CD4-positive, alpha-beta T cell treated with Interleukin-17A for 1 hour (primary cell): ENCODE data around the gene SPATS1.
"Not testable (repeated sequence)": the region's sequence is repeated elsewhere in the genome, so short reads cannot be mapped to it uniquely, and the experiment has no call there.

Experiments
- DNase-seq: peaks from one replicate; pipeline ENCODE4 v3.0.0-alpha.2; 2020

Gene SPATS1

DNA sequence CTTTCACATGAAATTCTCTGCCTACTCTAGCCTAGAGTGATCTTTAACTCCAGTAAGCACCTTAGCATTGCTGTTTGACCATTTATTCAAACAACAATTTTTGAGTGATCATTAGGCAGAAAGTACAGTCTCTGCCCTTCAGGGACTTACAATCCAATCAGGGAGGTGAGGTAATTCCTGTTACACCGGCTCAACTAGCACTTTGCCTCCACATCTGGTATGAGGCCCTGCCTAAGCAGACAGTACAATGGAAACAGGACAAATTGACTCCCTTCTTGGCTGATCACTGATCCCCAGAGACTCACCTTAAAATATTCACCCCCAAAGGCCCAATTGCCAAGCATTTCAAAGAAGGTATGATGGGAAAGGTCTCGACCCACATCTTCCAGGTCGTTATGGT is 30.7 kb upstream of the SPATS1 start:
- DNase-seq = no peak

DNA sequence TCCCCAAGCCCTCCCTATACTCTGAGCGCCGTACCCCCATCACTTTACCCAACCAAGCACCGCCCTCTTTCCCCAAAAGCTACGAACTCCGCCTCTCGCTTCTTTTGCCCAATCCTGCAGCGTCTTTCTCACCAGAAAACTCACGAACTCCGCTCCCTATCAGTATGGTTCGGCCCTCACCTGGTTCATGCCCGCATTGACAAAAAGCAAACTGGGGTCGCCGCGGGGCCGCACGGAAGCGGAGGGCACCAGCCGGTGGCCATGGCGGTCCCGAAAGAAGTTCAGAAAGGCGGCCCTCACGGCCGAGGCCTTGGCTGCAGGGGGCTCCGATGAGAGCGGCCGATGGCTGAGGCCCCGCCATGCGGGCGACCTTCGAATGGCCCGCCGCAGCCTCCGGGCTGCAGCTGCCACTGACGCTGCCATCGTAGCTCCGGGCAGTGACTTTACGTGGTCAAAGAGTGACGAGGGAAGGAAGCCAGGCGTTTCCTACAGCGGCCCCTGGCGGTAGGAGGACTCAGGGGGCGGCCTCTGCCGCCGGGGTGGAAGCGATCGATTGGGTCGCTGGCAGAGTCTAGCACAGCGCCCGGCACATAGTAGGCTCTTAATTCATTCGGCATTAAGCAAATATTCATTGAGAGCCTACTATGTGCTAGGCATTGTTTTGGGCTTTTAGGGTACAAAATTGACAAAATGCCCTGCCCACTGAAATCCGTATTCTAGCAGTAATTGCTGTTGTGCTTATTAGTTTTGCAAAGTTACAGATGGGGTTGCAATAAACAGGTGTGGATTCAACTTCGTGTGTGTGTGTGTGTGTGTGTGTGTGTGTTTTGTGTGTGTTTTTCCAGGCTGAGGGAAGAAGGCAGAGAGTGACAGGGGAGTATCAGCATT is 29.3 kb upstream of the SPATS1 start, which contains the start of gene AARS2:
Gene AARS2 (minus strand): TSS at position 447 of the 888 bp plus-strand sequence. CDS start 24 bp downstream, at position 423.
- DNase-seq = peak; percentile 94

DNA sequence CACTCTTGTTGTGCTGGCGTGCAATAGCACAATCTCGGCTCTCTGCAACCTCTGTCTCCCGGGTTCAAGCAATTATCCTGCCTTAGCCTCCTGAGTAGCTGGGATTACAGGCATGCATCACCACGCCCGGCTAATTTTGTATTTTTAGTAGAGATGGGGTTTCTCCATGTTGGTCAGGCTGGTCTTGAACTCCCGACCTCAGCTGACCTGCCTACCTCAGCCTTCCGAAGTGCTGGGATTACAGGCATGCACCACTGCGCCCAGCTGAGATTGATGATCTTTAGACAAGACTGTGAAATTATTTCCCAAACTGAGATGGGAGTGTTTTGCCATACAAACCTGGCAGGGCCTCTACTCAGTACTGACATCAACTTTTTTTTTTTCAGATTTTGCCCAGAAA is 27.8 kb upstream of the SPATS1 start:
- DNase-seq = not testable (repeated sequence)

DNA sequence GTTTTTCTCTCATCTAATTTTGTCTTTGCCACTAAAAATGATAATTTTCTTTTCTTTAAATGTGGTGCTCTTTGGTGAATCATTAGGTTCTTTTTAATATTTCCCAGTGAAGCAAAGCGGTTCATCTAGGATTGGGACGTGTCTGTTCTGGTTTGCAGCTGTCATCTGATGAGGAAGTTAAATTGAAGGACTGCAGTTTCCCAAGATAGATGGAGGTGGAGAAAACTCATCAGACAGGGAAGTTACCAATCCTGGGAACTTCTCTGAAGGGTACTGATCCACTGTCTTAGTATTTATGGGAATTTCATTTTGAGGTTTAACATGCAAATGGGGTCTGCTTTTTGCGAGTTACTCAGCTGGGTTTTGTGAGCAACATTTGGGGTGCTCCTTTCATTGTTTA is 26.9 kb upstream of the SPATS1 start:
- no peak for DNase-seq

DNA sequence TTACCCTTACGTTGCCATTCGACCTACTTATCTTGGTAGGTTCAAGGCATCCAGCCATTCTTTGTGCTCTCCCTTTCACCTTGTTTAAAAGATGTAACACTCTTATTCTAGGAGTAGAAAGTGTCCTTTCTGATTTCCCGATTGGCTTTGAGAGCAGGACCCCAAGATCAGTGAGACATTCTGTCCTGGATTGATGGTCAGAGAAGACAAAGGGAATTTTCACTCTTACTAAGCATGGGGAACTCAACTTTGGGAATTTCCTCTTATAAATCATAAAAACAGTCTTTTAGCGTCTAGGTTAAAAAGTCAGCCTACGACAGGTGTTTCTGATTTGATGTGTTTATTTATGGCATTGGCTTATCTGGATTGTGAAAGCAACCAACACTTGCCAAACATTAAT is 26.5 kb upstream of the SPATS1 start:
- DNase-seq = no peak

DNA sequence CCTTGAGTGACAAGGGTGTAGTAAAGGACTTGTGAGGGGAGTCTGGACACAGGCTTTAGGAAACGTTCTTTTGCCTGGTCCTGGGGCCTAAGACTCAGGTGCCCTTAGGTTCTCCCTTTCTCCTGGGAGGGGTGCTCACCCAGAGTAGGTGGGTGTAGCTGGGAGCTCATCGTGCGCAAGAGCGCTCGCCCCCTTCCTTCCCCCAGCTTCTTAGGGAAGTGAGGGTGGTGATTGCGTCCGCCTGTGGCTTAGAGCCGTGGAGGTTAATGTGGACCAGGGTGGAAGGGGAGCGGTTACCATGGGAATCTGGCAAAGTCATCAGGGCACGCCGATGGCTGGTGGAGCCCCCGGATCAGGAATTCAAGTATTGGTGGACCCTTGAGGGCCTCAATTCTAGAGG is 26.0 kb upstream of the SPATS1 start:
- no peak for DNase-seq

DNA sequence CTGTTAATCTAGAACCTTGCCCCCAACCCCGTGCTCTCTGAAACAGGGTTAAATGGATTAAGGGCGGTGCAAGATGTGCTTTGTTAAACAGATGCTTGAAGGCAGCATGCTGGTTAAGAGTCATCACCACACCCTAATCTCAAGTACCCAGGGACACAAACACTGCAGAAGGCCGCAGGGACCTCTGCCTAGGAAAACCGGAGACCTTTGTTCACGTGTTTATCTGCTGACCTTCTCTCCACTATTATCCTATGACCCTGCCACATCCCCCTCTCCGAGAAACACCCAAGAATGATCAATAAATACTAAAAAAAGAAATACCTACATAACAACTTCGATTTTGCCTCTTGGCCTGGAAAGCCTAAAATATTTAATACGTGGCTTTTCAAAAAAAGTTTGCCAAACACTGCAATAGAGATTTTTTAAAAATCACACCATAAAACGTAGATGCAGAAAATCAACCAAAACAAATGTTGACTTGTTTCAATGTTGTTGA is 25.3 kb upstream of the SPATS1 start:
- not testable (repeated sequence) for DNase-seq

DNA sequence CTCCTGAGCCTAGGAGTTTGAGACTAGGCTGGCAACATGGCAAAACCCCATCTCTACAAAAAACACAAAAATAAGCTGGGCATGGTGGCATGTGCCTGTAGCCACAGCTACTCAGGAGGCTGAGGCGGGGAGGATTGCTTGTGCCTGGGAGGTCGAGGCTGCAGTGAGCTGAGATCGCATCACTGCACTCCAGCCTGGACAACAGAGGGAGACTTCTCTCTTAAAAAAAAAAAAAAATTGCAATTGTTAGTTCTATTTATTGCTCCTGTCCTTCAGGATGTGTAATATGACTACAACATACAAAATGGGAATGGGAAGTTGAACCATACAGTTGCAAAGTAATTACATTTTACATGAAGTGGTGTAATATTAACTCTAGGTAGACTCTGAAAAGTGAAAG is 21.2 kb upstream of the SPATS1 start:
- no peak for DNase-seq

DNA sequence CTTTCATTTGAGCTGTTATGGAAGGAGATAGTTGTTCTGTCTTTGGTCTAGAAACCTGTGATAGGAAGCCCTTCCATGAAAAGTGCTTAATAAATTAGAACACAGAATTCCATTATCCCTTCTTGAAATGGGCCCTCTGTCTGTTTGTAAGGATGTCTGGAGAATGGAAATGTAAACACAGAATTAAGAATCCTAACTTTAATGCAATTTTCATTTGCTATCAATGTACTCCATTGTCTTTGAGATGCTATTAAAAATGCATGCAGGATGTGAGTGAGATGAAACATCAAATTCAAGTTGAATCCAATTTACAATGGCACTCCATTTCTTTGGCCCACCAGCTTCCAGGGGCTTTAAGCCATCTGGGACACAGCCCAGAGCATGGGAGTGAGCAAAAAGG is 15.4 kb upstream of the SPATS1 start:
- no peak for DNase-seq

DNA sequence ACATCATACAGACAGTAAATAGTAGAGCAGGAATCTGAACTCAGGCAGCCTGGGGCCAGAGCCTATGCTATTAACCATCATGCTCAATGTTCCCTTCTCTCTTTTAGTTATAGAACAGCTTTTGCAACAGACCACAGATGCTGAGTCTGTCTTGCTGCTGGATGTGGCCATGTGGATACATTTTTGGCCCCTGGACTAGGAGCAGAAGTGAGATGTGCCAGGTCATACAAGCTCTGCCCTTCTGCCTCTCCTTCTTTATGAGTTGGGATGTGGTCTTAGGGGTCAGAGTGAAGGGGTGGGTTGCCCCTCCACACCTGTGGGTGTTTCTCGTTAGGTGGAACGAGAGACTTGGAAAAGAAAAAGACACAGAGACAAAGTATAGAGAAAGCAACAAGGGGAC is 14.7 kb upstream of the SPATS1 start:
- no peak for DNase-seq

DNA sequence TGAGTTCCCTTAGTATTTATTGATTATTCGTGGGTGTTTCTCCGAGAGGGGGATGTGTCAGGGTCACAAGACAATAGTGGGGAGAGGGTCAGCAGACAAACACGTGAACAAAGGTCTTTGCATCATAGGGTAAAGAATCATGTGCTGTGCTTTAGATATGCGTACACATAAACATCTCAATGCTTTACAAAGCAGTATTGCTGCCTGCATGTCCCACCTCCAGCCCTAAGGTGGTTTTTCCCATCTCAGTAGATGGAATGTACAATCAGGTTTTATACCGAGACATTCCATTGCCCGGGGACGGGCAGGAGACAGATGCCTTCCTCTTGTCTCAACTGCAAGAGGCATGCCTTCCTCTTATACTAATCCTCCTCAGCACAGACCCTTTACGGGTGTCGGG is 14.2 kb upstream of the SPATS1 start:
- DNase-seq = not testable (repeated sequence)

DNA sequence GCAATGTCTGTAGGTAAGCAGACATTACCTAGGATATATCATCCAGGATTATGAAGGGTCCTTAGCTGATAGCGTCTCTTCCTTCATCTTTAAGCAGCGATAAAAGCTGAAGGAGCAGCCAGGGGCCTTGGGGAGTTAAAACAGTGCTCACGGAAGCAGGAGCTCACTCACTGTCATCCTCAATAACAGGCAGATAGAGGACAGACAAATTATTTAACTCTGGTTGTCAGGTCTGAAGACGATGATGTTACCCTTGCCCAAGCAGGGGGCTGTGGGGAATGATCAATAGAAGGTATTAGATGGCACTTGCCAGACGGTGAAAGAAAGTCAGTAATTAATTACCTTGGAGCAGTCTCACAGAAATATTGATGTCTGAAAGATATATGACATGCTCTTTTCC is 12.6 kb upstream of the SPATS1 start:
- no peak for DNase-seq

DNA sequence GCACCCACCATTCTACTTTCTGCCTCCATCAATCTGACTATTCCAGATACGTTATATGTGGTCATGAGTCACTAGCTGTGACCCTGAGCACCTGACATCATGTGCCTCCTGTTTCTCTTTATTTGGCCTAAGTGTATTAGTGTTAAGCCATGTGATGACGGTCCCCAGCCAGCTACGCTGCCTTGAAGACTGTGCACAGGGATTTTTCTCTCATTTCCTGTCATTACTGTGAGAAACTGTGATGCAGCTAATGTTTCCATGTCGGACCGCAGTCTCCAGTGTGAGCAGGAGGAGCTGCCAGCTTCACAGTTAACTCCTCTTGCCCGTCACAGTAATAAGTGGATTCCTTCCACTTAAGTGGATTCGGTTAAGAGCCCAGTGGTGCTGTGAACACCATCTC is 9.9 kb upstream of the SPATS1 start:
- no peak for DNase-seq

DNA sequence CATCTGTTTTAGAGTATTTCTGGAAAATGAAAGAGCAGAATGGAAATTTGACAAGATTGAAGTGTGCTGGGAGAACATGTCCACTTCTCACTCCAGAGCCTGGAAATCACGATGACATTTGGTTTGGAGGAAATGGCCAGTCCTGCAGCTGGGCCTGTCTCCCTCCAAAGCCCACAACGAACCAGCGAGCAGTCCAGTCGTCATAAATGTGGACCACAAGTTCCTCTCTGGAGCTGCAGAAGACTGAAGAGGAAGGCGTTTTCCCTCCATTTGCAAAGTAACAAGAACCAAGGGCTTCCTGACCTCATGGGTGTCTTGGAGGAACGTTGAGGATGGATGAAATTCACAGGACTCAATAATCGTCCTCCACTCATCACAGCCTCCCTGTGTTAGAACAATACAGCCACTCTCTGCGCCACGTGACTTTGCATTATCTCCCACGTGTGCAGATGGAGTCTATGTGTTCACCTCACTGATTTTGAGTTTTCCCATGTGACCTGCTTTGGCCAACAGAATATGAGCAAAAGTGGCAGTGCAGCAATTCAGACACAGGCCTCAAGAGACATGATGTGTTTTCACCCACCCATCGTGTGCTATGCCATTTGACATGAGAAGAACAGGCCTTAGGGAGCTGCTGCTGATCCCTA is 9.1 kb upstream of the SPATS1 start:
- no peak for DNase-seq

DNA sequence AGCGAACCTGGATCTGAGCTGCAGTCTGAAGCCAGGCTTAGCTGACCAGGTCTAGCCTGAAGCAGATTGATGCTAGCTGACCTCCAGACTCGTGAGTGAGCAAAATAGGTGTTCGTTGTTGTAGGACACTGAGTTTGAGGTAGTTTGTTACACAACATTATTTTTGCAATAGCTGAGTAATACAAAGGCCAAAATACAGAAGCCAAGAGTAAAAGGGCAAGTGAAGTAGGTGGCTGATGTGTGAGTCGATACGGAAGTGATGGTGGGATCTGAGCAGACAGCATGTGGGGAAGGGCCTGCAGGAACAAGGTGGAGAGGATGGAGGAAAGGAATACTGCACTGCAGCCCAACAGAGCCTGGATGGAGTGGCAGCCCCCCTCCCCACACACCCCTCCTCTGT is 8.5 kb upstream of the SPATS1 start:
- DNase-seq = no peak

DNA sequence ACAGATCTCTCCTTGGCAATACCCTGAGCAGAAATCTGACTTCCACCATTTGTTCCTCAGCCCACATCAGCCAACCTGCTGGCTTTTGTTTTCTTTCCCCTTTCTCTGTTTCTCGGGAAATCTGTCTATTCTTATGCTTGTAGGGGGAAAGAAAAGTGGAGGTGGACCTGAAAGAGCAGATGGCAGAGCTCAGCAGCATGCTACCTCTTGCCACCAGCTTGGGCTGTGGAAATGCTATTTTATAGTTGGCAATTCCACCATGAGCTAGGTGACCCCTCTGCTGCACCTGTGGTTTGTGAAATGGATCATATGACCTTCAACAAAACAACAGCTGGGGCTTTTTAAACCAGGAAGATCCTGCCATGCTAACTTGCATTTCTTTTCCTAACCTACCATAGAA is 6.8 kb upstream of the SPATS1 start:
- no peak for DNase-seq

DNA sequence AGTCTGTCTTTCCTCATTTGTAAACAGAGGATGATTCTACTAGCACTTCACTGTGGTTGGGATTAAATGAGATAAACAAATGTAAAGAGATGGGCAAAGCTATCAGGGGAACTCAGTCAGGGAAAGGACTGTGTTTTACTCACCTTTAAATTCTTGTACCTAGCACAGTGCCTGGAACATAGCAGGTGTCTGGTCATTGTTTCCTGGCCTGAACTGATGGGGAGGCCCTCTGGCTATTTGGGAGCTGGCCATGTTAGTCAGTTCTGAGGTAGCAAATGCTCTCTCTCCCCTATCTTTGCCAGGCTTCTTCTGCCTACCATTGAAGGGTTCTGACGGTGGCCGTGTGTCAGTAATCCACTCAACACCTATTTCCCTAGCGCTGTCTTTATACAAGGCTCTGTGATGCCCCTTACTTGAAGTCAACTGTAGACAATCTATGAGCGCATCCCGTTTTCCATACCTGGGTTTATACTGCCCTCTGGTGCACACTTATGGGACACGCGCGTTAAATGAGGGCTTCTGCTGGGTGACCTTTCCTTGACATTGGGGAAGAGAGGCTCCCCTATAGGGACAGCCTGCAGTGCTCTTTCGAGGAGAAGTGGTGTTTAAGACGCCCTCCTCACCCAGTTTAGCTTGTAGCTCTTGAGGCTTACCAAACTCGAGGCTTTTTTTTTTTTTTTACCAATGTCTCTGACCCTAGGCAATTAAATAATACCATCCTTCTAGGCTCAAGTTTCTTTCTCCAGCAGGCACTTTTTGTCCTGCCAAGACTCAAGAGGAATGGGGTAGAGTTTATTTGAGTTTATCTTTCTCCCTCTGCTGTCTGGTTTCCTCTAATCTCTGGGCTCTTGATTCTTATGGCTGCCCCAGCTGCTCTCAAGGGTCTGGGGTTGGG is 4.0 kb upstream of the SPATS1 start:
- peak; percentile 79 for DNase-seq

DNA sequence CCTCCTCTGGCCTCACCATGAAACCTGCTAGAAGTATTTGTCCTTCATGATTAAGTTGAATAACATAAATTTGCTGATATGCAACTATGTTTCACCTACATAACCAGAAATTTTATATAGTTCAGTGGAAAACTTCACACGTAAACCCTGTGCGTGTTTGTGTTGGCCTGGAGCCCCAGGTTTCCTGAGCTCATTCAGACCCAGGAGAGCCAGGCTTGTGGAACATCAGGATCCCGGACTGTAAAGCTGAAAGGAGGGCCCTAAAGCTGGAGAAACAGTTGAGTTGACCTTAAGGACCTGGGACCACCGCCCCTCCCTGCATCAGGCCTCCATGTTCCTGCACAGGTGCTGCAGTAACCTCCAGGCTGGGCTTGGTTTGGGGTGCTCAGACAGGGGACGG is 3.1 kb upstream of the SPATS1 start:
- no peak for DNase-seq

DNA sequence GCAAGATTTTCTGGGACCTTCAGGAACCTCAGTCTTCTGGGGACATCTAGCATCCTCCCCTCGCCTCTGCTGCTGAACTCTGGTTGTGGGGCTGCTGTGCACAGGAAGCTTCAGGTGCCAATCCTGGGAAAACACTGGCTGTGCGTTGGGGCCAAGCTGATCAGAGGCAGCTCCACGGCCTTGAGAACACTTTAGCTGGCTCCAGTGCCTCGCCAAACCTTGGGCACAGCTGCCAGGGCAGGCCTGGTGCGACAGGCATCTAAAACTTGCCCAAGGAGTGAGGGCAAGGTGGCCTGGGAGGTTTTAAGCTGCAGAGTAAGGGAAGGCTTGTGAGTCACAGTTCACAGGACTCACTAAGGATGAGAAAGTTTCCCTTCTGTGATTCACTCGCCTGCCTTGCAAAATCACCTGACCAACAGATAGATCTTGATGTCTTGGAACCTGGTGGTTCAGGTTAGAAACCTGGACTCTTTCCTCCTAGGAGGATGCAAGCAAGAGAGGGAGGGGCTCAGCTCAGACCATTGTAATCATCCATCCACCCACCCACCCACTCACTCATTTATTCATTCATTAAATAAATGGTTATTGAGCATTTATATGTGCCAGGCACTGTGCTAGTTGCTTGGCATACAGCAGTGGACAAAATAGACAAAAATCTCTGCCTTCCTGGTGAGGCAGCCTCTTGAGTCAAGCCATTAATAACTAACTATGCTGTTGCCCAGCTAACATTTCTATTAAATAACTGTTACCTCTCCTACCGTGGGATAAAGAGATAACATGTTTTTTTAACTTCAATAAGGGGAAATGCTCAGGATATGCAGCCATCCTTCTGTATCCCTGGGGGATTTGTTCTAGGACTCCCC is 2.5 kb upstream of the SPATS1 start:
- no peak for DNase-seq

DNA sequence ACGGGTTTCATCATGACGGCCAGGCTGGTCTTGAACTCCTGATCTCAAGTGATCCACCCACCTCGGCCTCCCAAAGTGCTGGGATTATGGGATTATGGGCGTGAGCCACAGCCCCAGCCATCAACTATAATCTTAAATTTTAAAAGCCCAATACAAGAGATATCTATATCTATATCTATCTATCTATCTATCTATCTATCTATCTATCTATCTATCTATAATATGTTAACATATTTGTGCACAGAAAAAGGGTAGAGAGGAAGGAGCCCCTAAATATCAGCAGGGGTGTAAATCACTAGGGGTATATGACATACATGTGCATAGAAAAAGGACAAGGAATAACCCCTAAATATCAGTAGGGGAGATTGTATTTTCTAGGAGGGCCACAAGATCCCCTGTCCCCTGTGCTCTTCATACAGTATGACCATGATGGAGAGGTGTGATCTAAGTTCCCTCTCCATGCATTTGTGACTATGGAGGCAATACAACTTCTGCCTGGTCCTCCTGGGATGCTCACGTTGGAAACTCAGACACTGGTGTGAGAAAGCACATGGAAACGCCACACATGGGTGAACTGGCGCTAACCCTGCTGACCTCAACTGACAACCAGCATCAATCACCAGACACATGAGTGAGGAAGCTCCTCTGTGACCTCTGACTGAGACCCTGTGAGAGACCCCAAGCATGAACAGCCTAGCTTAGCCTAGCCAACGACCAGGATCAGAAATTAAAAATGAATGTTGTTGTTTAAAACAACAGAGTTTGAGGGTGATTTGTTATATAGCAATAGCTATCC is 1.2 kb upstream of the SPATS1 start:
- DNase-seq = no peak

DNA sequence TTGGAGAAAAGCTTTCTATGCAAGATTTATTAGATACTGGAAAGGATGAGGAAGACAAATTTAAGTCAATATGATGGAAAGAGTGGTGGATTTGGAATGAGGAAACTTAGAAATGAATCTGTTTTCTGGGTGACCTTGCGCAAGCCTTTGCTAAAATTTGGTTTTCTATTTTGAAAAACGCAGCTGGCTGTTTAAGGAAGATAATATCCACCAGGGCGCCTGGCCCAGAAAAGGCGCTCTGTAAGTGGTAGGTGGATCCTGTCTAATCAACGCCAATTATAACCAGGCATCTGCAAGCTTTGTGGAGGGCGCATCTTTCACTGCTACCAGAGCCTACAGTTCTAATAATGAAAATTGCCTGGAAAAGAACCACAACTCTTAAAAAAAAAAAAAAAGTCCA is 398 bp upstream of the SPATS1 start:
- DNase-seq = no peak
